ENCODE data around the gene ENTPD8.
"Not testable (repeated sequence)": the region's sequence is repeated elsewhere in the genome, so short reads cannot be mapped to it uniquely, and the experiment has no call there.

The ENTPD8 gene

GRCh38 chr9:137411260-137411644 is 29.9 kb downstream of the ENTPD8 start:
- DNase-seq (no peak), ATAC-seq (no peak)
- Mint-ChIP-seq H3K9me3 (no peaks in the 10 kb centered on the region), H3K4me3 (no peak overlapping the region), H3K4me1 (peaks cover 13% of the 10 kb centered on the region), H3K27me3 (no peaks in the 10 kb centered on the region), H3K36me3 (ENCODE audit: low read depth) (no peaks in the 10 kb centered on the region), H3K27ac (no peak overlapping the region)

DNA sequence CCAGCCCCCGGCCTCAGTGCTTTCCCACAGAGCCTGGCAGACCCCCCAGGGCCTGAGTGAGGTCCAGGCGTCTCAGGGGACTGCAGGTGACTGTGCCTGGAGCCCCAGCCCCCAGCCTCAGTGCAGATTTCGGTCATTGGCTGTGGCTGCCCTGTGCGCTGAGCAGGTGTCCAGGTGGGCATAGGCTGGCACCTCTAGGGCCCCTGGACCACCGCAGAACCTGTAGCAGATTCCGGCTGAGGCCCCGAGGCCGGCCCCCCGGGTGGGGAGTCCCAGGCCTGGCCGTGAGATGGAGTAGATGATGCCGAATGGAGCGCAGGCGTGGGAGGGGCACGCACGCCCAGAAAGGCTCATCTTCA is 30.3 kb downstream of the ENTPD8 start:
- H3K4me1 Mint-ChIP-seq: peaks cover 15% of the 10 kb centered on the region
- DNase-seq (no peak), ATAC-seq (no peak)
- H3K27ac Mint-ChIP-seq: no peak overlapping the region
- H3K27me3 Mint-ChIP-seq: no peaks in the 10 kb centered on the region
- H3K36me3 Mint-ChIP-seq (ENCODE audit: low read depth): no peaks in the 10 kb centered on the region
- H3K4me3 Mint-ChIP-seq: no peak overlapping the region
- no peaks in the 10 kb centered on the region for H3K9me3 Mint-ChIP-seq

DNA sequence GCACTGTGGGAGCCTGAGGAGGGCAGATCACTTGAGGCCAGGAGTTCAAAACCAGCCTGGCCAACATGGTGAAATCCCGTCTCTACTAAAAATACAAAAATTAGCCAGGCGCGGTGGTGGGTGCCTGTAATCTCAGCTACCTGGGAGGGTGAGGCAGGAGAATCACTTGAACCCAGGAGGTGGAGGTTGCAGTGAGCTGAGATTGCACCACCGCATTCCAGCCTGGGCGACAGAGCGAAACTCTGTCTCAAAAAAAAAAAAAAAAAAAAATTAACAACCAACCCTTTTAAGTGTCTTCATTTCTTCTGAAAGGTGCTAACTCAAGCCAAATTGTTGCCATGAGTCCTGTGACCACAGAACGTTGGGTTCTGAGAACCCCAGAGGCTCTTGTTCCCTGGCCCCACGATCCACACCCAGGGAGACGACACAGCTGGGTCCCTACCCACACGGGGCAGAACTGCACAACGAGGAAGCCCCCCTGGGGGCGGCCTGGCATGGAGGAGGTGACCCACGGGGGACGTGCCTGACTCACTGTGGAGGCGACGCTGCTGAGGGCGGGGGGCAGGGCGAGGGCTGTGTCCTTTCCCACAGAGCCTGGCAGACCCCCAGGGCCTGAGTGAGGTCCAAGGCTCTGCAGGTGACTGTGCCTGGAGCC is 30.8 kb downstream of the ENTPD8 start:
- H3K4me1 Mint-ChIP-seq: peaks cover 18% of the 10 kb centered on the region
- not testable (repeated sequence) for H3K27ac Mint-ChIP-seq; H3K36me3 Mint-ChIP-seq (ENCODE audit: low read depth); H3K9me3 Mint-ChIP-seq; ATAC-seq; H3K4me3 Mint-ChIP-seq; DNase-seq; H3K27me3 Mint-ChIP-seq

- no peak for DNase-seq
- H3K36me3 Mint-ChIP-seq (ENCODE audit: low read depth): no peaks in the 10 kb centered on the region
- ATAC-seq: no peak
- H3K27ac Mint-ChIP-seq: no peak overlapping the region
- H3K4me3 Mint-ChIP-seq: no peak overlapping the region
- no peaks in the 10 kb centered on the region for H3K9me3 Mint-ChIP-seq
- H3K27me3 Mint-ChIP-seq: peaks cover 2% of the 10 kb centered on the region
- peaks cover 18% of the 10 kb centered on the region for H3K4me1 Mint-ChIP-seq
Measured at GRCh38 chr9:137409515-137409914, 31.6 kb downstream of the ENTPD8 start.

DNA sequence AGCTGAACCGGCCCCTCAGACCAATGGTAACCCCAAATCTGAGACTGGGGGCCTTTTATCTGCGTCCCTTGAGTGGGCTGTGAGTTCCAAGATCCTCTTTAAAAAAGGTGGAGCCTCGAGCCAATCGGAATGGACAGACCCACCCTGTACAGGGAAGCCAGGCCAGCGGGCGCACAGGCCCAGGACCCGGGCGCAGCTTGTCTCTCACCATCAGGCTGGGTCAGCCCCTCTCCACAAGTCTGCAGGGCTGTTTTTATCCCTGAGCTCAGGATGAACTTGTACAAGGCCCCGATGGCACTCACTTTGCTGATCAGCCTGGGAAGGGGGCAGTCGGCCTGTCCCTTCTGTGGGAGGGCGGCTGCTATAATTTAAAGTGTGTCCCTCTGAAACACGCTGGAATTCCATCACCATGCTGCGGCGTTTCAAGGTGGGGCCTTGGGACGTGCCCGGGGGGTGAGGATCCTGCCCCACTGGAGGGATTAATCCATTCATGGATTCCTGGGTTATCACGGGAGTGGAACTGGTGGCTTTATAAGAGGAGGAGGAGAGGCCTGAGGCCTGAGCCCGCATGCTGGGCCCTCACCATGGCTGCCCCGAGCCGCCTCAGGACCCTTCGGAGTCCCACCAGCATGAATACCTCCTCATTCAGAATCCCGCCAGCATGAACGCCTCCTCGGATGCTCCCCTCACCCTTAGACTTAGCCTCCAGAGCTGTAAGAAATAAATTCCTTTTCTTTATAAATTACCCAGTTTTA is 32.3 kb downstream of the ENTPD8 start:
- Mint-ChIP-seq H3K27me3 (peaks cover 2% of the 10 kb centered on the region), H3K36me3 (ENCODE audit: low read depth) (no peaks in the 10 kb centered on the region), H3K4me3 (no peak overlapping the region), H3K9me3 (no peaks in the 10 kb centered on the region), H3K4me1 (peaks cover 14% of the 10 kb centered on the region), H3K27ac (no peak overlapping the region)
- DNase-seq (no peak), ATAC-seq (no peak)

- Mint-ChIP-seq H3K4me3 (no peak overlapping the region), H3K9me3 (no peaks in the 10 kb centered on the region), H3K36me3 (ENCODE audit: low read depth) (peaks cover under 1% of the 10 kb centered on the region), H3K4me1 (peaks cover 12% of the 10 kb centered on the region), H3K27me3 (peaks cover 2% of the 10 kb centered on the region), H3K27ac (no peak overlapping the region)
- no peak for ATAC-seq
- no peak for DNase-seq
Measured at GRCh38 chr9:137407590-137408300, 33.4 kb downstream of the ENTPD8 start.

DNA sequence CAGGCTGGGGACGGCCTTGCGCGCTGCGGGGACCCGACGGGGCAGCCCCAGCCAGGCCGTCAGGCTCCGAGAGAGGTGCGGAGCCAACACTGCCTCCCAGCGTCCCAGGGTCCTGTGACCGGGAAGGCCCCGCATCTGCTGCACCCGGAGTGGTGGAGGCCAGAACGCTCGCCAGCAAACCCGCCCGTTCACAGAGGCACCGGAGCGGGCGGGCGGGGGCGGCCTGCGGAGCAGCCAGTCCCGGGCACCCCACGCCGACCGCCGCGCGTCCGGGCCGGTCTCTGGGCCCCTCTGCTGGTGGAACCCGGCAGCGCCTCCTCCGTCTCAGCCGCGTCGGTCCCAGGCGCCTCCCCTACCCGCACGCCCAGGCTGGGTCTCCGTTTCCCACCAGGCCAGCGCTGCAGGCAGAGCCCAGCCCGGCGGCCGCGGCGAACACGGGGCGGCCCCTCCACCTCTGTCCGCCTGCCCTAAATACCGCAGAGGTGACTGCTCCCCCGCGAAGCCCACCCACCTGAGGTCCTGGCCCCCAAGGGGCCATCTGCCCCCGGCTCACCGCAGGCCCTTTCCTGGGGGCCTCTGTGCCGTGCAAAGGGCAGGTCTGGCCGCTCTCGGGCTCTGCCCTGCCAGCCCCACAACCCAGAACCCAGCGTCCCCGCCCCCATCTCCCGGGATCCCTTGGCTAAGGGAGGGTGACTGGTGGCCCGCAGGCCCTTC is 34.1 kb downstream of the ENTPD8 start:
- Mint-ChIP-seq H3K4me3 (no peak overlapping the region), H3K36me3 (ENCODE audit: low read depth) (peaks cover 8% of the 10 kb centered on the region), H3K4me1 (peaks cover 9% of the 10 kb centered on the region), H3K27me3 (peaks cover 2% of the 10 kb centered on the region), H3K27ac (no peak overlapping the region), H3K9me3 (no peaks in the 10 kb centered on the region)
- DNase-seq: peak; percentile 77
- peak; percentile 80 for ATAC-seq

GRCh38 chr9:137406085-137406760 is 34.9 kb downstream of the ENTPD8 start:
- peaks cover 2% of the 10 kb centered on the region for H3K27me3 Mint-ChIP-seq
- H3K36me3 Mint-ChIP-seq (ENCODE audit: low read depth): peaks cover 8% of the 10 kb centered on the region
- ATAC-seq: no peak
- H3K4me1 Mint-ChIP-seq: peaks cover 9% of the 10 kb centered on the region
- H3K9me3 Mint-ChIP-seq: no peaks in the 10 kb centered on the region
- H3K27ac Mint-ChIP-seq: no peak overlapping the region
- H3K4me3 Mint-ChIP-seq: no peak overlapping the region
- no peak for DNase-seq

DNA sequence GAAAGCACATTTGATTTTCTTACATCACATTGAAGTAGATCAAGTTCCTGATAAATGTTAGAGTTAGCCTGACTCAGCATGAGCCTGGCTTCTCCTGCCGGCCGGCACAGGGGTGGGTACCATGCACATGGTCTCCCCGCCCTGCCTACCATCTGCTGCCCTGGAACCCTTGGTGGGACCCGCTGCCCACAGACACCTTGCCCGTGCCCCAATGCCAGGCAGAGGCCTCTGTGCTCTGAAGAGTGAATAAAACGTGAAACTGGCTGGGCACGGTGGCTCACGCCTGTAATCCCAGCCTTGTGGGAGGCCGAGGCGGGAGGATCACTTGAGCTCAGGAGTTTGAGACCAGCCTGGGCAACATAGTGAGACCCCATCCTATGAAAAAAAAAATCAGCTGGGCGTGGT is 35.5 kb downstream of the ENTPD8 start:
- Mint-ChIP-seq H3K9me3 (no peaks in the 10 kb centered on the region), H3K4me1 (peaks cover 9% of the 10 kb centered on the region), H3K36me3 (ENCODE audit: low read depth) (peaks cover 8% of the 10 kb centered on the region), H3K27me3 (peaks cover 2% of the 10 kb centered on the region), H3K27ac (no peak overlapping the region), H3K4me3 (no peak overlapping the region)
- DNase-seq (no peak), ATAC-seq (no peak)

DNA sequence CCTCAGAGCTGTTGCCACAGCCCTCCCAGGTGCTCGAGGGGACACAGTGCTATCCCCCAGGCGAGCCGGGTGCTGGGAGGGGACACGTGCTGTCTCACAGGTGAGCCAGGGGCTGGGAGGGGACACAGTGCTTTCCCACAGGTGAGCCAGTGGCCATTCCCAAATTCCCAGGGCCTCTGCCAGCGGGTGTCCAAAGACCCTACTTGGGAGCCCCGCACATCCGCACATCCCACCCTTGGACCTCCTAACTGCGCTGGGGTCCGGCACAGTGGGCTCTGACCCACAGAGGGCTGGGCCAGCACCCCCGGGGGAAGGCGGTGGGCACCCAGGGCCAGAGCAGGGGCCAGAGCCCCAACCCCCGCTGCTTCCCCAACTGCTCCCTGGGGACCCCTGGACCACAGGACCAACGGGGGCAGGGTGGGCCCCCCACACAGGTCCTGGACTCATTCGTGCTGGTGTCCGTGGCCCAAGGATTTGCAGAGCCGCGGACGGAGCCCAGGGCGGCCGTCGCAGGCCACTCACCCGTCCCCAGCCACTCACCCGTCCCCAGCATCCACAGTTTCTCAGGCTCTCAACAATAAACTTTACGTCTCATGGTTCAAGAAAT is 36.1 kb downstream of the ENTPD8 start:
- H3K27ac Mint-ChIP-seq: no peak overlapping the region
- H3K4me1 Mint-ChIP-seq: peaks cover 10% of the 10 kb centered on the region
- H3K4me3 Mint-ChIP-seq: no peak overlapping the region
- H3K36me3 Mint-ChIP-seq (ENCODE audit: low read depth): peaks cover 9% of the 10 kb centered on the region
- peaks cover 2% of the 10 kb centered on the region for H3K27me3 Mint-ChIP-seq
- DNase-seq (no peak), ATAC-seq (no peak)
- H3K9me3 Mint-ChIP-seq: no peaks in the 10 kb centered on the region

DNA sequence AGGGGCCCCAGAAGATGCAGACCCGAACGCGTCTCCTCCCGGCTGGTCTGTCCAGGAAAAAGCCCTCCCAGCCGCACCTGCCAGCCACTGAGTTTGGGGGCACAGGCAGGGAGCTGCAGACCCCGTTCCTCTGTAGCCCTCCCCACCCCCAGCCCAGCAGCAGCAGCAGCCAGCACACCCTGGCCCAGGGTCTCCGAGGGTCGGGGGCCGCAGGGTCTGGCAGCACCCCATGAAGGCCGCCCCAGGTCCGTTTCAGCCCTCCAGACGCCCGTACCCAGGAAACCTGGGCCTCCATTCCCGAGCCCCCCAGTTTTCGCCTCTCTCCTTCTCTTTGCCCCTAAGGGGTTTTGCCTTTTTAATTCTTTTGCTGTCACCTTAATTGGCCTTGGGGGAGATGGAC is 37.9 kb downstream of the ENTPD8 start:
- ATAC-seq: no peak
- Mint-ChIP-seq H3K36me3 (ENCODE audit: low read depth) (peaks cover 12% of the 10 kb centered on the region), H3K4me1 (peaks cover 18% of the 10 kb centered on the region)

GRCh38 chr9:137402746-137403145 is 38.4 kb downstream of the ENTPD8 start:
- Mint-ChIP-seq H3K9me3 (no peaks in the 10 kb centered on the region), H3K4me1 (peaks cover 24% of the 10 kb centered on the region), H3K27ac (no peak overlapping the region), H3K36me3 (ENCODE audit: low read depth) (peaks cover 12% of the 10 kb centered on the region), H3K4me3 (no peak overlapping the region), H3K27me3 (peaks cover 2% of the 10 kb centered on the region)
- DNase-seq (no peak), ATAC-seq (no peak)

More for the DNA sequence above, 37.9 kb downstream of the ENTPD8 start:
- no peak for DNase-seq
- no peaks in the 10 kb centered on the region for H3K9me3 Mint-ChIP-seq
- no peak overlapping the region for H3K27ac Mint-ChIP-seq
- H3K27me3 Mint-ChIP-seq: peaks cover 2% of the 10 kb centered on the region
- H3K4me3 Mint-ChIP-seq: no peak overlapping the region

- peaks cover 27% of the 10 kb centered on the region for H3K4me1 Mint-ChIP-seq
- peaks cover 12% of the 10 kb centered on the region for H3K36me3 Mint-ChIP-seq (ENCODE audit: low read depth)
- no peak for ATAC-seq
- no peak overlapping the region for H3K4me3 Mint-ChIP-seq
- DNase-seq: no peak
- H3K27me3 Mint-ChIP-seq: no peaks in the 10 kb centered on the region
- H3K9me3 Mint-ChIP-seq: no peaks in the 10 kb centered on the region
- no peak overlapping the region for H3K27ac Mint-ChIP-seq
Measured at GRCh38 chr9:137398561-137399468, 42.3 kb downstream of the ENTPD8 start.

All from activated naive CD8-positive, alpha-beta T cell treated with anti-CD3 and anti-CD28 coated beads, Interleukin-2, amount 50 U/mL, for 24 hours (primary cell).